ENCODE measurements around the gene ACTR1B. TPM values are rescaled to one million over a fixed set of nuclear protein-coding genes. Genes with fewer than 3 reads are reported as not detected.
"Not testable (repeated sequence)": the region's sequence is repeated elsewhere in the genome, so short reads cannot be mapped to it uniquely, and the experiment has no call there.

The ACTR1B gene
- total RNA-seq, 1 donor from 2014 or later: 86.6 TPM

DNA sequence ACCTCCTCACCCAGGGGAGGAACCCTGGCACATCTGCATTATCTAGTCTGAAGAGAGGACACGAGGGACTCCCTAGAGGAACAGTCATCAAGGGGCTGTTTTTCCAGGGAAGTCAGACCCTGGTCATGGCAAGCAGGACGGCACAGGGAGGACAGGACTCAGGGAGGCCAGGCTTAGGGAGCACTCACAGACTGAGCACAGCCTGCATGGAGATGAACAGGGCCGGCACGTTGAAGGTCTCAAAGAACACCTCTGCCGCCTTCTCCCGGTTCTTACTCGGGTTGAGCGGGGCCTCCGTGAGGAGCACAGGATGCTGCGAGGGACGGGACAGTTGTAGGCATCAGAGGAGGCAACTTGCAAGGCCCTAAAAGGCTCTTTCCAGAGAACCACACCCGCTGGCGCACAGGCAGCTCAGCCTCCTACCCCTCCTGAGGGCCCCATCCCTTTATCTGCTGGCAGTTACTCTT is 5.1 kb downstream of the ACTR1B start:
- DNase-seq (ENCODE audit: low spot score): no peak

- DNase-seq (ENCODE audit: low spot score): no peak
Observed at GRCh38 chr2:97657986-97658690, 5.7 kb downstream of the ACTR1B start.

DNA sequence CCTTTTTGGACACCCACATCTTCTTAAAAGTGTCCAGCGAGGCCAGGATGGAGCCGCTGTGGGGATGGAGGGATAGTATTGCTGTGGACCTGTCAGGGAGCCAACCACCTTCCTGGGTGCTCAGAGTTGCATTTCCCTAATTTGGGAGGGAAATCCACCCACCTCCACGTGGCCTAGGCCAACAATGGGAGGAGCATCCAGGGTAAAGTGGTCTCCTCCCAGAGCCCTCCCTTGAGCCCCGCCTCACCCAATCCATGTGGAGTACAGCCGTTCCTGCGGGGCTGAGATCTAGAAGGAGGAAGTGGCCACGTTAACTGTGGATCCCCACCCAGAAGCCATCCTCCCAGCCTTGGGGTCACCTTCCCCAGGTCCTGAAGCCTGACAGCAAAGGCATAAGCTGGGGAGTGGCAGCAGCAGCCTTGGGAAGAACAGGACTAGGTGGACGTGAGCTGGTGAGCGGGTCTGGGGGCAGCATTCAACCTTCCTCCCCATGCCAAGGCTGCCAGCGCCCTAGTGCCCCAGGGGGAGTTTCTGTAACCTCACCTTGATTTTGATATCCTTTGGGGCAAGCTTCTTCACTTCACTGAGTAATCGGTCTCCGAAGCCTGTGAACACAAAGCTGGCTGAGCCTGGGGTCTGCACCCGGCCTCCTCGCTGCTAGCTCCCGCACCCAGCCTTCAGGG is 6.8 kb downstream of the ACTR1B start:
- DNase-seq (ENCODE audit: low spot score): no peak

GRCh38 chr2:97656129-97656755 is 7.6 kb downstream of the ACTR1B start:
- no peak for DNase-seq (ENCODE audit: low spot score)

- no peak for DNase-seq (ENCODE audit: low spot score)
Observed at GRCh38 chr2:97654791-97655190, 9.1 kb downstream of the ACTR1B start.

GRCh38 chr2:97654309-97654708 is 9.5 kb downstream of the ACTR1B start:
- no peak for DNase-seq (ENCODE audit: low spot score)

DNA sequence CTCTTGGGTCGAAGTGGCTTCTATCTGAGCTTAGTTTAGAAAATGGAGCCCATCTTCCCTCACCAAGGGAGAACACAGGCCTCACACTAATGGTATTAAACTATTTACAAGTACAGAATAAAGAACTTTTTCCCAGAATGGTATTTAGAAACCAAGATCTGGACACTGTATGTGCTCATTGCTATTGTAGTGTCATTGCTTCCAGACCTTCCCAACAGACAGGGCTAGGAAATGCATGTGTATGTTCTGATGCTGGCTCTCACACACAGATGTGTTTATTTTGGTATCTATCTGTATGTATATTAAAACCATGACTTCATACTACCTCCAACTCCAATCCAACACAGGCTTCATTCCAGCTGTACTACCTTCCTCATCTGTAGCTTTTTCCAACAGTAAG is 10.0 kb downstream of the ACTR1B start:
- no peak for DNase-seq (ENCODE audit: low spot score)

GRCh38 chr2:97653473-97653872 is 10.4 kb downstream of the ACTR1B start:
- no peak for DNase-seq (ENCODE audit: low spot score)

GRCh38 chr2:97651114-97651513 is 12.7 kb downstream of the ACTR1B start:
- DNase-seq (ENCODE audit: low spot score): no peak

DNA sequence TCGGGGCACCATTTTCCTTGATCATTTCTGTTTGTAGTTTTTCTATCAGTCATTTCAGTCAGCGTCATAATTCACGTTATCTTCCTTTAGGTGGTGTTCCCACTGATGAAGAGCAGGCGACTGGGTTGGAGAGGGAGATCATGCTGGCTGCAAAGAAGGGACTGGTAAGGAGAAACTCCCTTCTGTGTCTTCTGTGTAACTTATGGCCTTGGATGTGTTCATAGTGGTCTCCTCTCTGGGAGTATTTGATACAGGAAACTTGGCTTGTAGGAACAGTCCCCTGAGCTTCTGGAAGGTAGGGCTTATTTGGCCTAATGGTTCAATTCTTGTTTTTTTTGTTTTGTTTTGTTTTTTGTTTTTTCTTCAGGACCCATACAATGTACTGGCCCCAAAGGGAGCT is 16.9 kb downstream of the ACTR1B start:
- DNase-seq (ENCODE audit: low spot score): no peak

DNA sequence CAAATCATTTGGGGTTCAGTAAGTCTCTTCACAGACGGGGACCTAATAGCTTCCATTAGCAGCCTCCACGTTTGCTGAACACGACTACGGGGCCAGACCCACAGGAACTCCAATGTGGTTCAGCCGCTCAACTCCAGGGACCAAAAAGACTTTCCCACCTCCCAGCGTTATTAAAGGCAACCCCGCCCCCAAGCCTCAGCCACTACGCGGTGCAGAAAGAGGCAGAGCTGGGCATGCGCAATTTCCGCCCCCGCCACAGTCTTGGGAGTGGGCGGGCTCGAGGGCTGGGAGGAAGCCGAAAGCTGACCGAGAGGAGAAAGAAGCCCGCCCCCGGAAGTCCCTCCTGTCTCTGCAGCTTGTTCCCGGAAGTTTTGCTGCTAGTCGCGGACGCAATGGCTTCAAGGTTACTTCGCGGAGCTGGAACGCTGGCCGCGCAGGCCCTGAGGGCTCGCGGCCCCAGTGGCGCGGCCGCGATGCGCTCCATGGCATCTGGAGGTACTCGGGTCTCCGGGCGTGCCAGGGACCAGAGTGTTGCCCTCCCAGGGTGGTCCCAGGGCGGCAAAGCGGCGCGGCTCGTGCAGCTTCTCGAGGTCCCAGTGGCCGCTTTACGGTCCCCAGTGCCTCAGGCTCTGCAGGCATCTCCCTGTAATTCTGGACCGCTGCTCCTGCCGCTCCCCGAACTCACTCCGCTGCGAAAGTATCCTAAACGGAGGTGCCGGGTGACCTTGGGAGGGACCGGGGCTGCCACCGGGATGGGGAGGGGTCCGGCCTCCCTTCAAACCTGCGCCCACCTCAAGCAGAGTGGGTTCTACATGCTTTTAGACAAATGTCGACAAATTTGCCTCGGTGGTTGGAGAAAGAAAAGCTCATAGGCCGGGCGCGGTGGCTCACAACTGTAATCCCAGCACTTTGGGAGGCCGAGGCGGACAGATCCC is 17.9 kb downstream of the ACTR1B start, which contains the start of gene COX5B:
TSS of gene COX5B (plus strand) at position 368 of the 935 bp plus-strand sequence. CDS start at position 393, 25 bp downstream.
- DNase-seq (ENCODE audit: low spot score): peak; percentile 98

- DNase-seq (ENCODE audit: low spot score): no peak
Observed at GRCh38 chr2:97645112-97645694, 18.6 kb downstream of the ACTR1B start.

DNA sequence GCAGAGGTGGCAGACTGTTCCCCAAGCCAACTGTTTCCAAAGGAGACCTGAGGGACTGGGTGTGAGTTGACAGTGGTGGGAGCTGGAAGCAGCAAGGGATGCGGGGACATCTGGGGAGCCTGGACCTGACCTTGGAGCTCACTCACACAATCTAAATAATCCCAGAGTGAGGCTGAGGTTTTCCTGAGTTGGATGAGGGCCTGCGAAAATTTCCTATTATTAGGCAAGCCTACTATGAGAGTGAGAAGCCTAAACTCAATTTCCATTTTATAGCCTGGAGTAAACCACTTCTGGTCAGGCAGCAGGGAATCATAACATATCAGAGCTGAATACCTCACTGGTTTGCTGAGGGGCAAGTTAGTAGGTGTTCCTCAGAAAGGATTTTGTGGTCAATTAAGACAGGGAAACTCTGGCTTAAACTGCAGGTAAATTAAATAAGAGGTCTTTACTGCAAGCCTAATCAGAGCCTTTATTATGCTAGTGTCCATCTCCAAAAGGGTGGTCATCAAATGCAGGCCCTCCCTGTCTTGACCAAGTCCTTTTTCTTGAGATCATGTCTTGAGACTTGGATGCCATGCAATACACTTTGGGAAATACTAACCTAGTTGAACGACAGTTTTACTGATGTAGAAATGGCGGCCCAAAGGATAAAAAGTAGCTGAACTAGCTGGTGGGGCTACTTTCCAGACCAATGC is 19.7 kb downstream of the ACTR1B start:
- no peak for DNase-seq (ENCODE audit: low spot score)

DNA sequence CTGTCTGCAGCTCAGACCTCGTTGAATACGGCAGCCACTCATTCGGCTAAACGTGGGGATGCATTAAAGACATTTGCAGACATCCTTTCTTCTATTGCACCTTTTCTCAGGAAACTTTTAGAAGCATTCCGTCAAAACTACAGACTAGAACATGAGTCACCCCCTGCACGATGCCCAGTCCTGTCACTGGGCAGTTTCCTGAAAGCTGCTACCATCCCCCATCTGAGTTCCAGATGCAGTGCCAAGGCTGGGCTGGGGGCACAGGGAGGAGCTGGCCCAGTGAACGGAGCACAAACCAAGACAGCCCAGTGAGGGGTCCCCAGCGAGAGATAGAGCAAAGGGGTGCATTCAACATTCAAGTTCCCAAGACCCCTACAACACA is 37.8 kb downstream of the ACTR1B start:
- DNase-seq (ENCODE audit: low spot score): not testable (repeated sequence)

GRCh38 chr2:97625354-97626048 is 38.3 kb downstream of the ACTR1B start:
- not testable (repeated sequence) for DNase-seq (ENCODE audit: low spot score)

- not testable (repeated sequence) for DNase-seq (ENCODE audit: low spot score)
Observed at GRCh38 chr2:97622976-97623375, 40.9 kb downstream of the ACTR1B start.

DNA sequence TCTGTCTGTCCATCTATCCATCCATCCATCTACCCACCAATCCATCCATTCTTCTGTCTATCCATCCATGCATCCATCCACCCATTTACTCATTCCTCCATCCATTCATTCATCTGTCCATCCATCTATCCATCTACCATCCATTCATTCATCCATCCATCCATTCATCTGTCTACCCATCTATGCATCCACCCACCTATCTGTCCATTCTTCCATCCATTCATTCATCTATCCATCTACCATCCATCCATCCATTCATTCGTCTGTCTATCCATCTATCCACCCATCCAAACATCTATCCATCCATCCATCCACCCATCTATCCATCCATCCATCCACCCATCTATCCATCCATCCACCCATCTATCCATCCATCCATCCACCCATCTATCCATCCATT is 43.4 kb downstream of the ACTR1B start:
- not testable (repeated sequence) for DNase-seq (ENCODE audit: low spot score)

- DNase-seq (ENCODE audit: low spot score): not testable (repeated sequence)
Observed at GRCh38 chr2:97618939-97619827, 44.7 kb downstream of the ACTR1B start.

DNA sequence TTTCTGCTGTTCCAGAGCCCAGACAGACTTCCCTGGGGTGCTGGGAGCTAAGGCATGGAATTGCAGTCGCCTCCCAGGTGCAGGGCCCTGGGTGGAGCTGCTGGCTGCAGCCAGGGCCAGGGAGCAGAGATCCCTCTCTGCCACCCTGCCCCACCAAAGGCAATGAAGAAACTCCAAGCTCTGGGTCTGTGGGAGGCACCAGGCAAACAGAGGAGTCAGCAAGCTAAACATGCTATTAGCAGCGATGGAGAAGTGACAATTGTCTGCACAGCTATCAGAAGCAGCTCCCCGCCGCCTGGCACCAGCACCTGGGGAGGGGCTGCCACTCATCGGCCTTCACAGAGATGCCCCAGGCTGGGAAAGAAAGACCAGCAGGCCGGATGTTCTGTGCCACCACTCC is 45.9 kb downstream of the ACTR1B start:
- no peak for DNase-seq (ENCODE audit: low spot score)
